ENCODE data around the gene CDK5R2. TPM values are rescaled to one million over a fixed set of nuclear protein-coding genes. Genes with fewer than 3 reads are reported as not detected.

CDK5R2 gene
- total RNA-seq, 2 donors from 2014 or later, result 0.81 to 0.95 TPM

DNA sequence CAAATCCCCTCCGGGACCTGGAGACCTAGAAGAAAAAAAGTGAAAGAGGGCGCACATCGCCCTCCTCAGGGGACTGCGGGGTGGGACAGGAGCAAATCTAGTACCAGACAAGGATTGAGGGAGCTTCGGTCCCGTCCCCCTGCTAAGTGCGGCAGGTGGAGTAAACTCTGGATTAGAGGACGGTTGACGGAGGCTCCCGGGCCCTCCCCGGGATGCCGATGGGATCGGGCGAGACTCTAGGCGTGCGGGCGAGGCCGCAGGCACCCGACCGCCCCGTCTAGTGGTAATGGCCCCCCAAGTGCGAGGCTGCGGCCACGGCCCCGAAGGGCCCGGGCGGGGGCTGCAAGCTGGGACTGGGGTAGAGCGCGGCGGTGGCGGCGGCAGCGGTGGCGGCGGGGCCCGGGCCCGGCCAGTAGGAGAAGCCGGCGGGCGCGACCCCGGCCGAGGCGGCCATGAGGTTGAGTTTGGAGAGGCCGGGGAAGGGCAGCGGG, 22.0 kb downstream of the CDK5R2 start:
- TF ChIP-seq, protein P1, sequence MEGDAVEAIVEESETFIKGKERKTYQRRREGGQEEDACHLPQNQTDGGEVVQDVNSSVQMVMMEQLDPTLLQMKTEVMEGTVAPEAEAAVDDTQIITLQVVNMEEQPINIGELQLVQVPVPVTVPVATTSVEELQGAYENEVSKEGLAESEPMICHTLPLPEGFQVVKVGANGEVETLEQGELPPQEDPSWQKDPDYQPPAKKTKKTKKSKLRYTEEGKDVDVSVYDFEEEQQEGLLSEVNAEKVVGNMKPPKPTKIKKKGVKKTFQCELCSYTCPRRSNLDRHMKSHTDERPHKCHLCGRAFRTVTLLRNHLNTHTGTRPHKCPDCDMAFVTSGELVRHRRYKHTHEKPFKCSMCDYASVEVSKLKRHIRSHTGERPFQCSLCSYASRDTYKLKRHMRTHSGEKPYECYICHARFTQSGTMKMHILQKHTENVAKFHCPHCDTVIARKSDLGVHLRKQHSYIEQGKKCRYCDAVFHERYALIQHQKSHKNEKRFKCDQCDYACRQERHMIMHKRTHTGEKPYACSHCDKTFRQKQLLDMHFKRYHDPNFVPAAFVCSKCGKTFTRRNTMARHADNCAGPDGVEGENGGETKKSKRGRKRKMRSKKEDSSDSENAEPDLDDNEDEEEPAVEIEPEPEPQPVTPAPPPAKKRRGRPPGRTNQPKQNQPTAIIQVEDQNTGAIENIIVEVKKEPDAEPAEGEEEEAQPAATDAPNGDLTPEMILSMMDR (conservative IDR thresholded peaks at IDR 0.05), result peak; percentile 54
- H3K27ac Mint-ChIP-seq, result no peak overlapping the region
- Histone ChIP-seq H3K9me3 (ENCODE audit: control insufficient read depth, low read length) (no peaks in the 10 kb centered on the region), H3K4me3 (ENCODE audit: low read length) (no peak overlapping the region), H3K27ac (ENCODE audit: low read depth, low read length) (no peak overlapping the region), H3K9ac (ENCODE audit: extremely low read depth, low read length, poor library complexity, severe bottlenecking) (no peak overlapping the region), H3K27me3 (ENCODE audit: control insufficient read depth, insufficient read depth, low read length, poor library complexity, severe bottlenecking) (peaks cover 98% of the 10 kb centered on the region), H3K36me3 (ENCODE audit: control insufficient read depth, insufficient read depth, low read length) (no peaks in the 10 kb centered on the region), H3K4me1 (ENCODE audit: control insufficient read depth, insufficient read depth, low read length) (peaks cover 6% of the 10 kb centered on the region)
- peaks cover 9% of the 10 kb centered on the region for H3K4me1 Mint-ChIP-seq
- no peaks in the 10 kb centered on the region for H3K36me3 Mint-ChIP-seq (ENCODE audit: low read depth)
- 3 to 6% methylated on average over 3 to 46 of the region's 46 CpGs for WGBS, 2 experiments (ENCODE audit: insufficient coverage in 1 of 2, insufficient read length in 1 of 2)
- H3K27me3 Mint-ChIP-seq (ENCODE audit: insufficient read depth), result peaks cover 96% of the 10 kb centered on the region
- no peaks in the 10 kb centered on the region for H3K9me3 Mint-ChIP-seq
- peak; percentile 81 for DNase-seq
- H3K4me3 Mint-ChIP-seq, result peak overlapping the region; percentile 30

DNA sequence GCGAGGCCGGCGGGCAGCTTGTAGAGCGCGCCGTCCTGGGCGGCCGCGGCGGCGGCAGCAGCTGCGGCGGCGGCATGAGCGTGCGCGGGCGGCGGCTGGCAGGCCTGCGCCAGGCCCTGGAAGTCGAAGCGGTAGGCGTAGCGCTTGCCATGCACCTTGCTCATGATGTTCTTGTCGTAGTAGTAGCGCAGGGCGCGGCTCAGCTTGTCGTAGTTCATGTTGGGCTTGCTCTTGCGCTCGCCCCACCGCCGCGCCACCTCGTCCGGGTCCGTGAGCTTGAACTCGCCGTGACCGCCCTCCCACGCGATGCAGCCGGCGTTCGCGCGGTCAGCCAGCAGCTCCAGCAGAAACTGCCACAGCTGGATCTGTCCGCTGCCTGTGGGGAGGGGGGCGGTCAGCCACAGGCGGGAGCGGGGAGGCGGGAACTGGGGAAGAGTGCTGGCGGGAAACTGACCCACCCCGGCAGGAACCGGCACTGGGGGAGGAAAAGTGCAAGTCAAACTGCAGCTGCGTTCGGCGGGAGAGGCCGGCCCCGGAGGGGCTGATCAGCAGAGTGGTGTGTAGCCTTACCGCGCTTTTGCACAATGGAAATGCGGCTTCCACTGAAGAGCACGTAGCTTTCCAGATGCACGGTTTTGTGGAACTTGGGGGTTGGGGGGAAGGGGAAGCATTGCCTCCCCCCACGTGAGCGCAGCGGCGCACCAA, 22.6 kb downstream of the CDK5R2 start:
- TF ChIP-seq, protein P1 (conservative IDR thresholded peaks at IDR 0.05), result no peak
- H3K9ac ChIP-seq (ENCODE audit: extremely low read depth, low read length, poor library complexity, severe bottlenecking), result no peak overlapping the region
- DNase-seq, result peak; percentile 77
- H3K27me3 ChIP-seq (ENCODE audit: control insufficient read depth, insufficient read depth, low read length, poor library complexity, severe bottlenecking), result peaks cover 98% of the 10 kb centered on the region
- peaks cover 6% of the 10 kb centered on the region for H3K4me1 ChIP-seq (ENCODE audit: control insufficient read depth, insufficient read depth, low read length)
- H3K4me1 Mint-ChIP-seq, result peaks cover 9% of the 10 kb centered on the region
- peaks cover 96% of the 10 kb centered on the region for H3K27me3 Mint-ChIP-seq (ENCODE audit: insufficient read depth)
- no peak overlapping the region for H3K4me3 Mint-ChIP-seq
- H3K27ac ChIP-seq (ENCODE audit: low read depth, low read length), result no peak overlapping the region
- no peaks in the 10 kb centered on the region for H3K9me3 Mint-ChIP-seq
- H3K36me3 ChIP-seq (ENCODE audit: control insufficient read depth, insufficient read depth, low read length), result no peaks in the 10 kb centered on the region
- H3K9me3 ChIP-seq (ENCODE audit: control insufficient read depth, low read length), result no peaks in the 10 kb centered on the region
- WGBS, 2 experiments (ENCODE audit: insufficient coverage in 1 of 2, insufficient read length in 1 of 2), result 1 to 2% methylated on average over 35 to 69 of the region's 69 CpGs
- no peak overlapping the region for H3K27ac Mint-ChIP-seq
- no peak overlapping the region for H3K4me3 ChIP-seq (ENCODE audit: low read length)
- no peaks in the 10 kb centered on the region for H3K36me3 Mint-ChIP-seq (ENCODE audit: low read depth)

DNA sequence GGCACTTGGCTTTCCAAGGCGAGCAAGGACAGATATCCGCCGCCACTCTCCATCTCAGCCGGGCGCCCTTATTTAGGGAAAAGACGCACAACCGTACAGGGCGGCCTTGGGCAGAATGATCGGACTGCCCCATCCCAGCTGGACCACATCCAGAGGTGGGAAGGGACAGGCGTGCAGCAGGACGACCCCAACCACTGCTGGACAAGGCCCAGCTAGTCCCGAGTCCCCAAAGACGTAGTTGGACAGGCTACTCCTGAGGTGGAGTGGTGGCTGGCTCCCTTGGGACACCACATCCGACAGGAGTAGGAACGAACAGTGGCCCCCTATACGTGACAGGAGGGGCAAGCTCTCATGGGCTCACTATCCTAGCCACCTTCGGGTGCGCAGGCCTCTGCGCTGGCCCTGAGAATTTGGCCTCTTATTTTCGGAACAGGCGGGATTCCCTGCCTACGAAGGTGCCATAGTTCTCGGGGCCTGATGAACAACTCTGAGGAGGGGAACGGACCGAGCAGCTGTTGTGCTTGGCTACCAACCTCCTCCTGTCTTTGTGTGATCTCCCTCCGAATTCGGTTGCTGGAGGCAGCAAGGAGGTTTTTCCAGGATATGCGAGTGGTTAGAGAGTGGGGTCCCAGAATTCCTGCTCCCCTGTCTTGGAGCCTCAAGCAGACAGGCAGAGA, 23.3 kb downstream of the CDK5R2 start:
- peaks cover 98% of the 10 kb centered on the region for H3K27me3 ChIP-seq (ENCODE audit: control insufficient read depth, insufficient read depth, low read length, poor library complexity, severe bottlenecking)
- H3K36me3 Mint-ChIP-seq (ENCODE audit: low read depth), result no peaks in the 10 kb centered on the region
- H3K9ac ChIP-seq (ENCODE audit: extremely low read depth, low read length, poor library complexity, severe bottlenecking), result no peak overlapping the region
- H3K27ac Mint-ChIP-seq, result no peak overlapping the region
- H3K27me3 Mint-ChIP-seq (ENCODE audit: insufficient read depth), result peaks cover 96% of the 10 kb centered on the region
- no peaks in the 10 kb centered on the region for H3K36me3 ChIP-seq (ENCODE audit: control insufficient read depth, insufficient read depth, low read length)
- H3K9me3 ChIP-seq (ENCODE audit: control insufficient read depth, low read length), result no peaks in the 10 kb centered on the region
- H3K9me3 Mint-ChIP-seq, result no peaks in the 10 kb centered on the region
- TF ChIP-seq, protein P1 (conservative IDR thresholded peaks at IDR 0.05), result no peak
- peak; percentile 67 for DNase-seq
- no peak overlapping the region for H3K4me3 ChIP-seq (ENCODE audit: low read length)
- H3K4me3 Mint-ChIP-seq, result no peak overlapping the region
- no peak overlapping the region for H3K27ac ChIP-seq (ENCODE audit: low read depth, low read length)
- 4 to 9% methylated on average over 14 to 28 of the region's 28 CpGs for WGBS, 2 experiments (ENCODE audit: insufficient coverage in 1 of 2, insufficient read length in 1 of 2)
- H3K4me1 Mint-ChIP-seq, result peaks cover 9% of the 10 kb centered on the region
- H3K4me1 ChIP-seq (ENCODE audit: control insufficient read depth, insufficient read depth, low read length), result peaks cover 6% of the 10 kb centered on the region

Data from endodermal cell (in vitro differentiated cells).